ENCODE results near the gene UBN1.

DNA sequence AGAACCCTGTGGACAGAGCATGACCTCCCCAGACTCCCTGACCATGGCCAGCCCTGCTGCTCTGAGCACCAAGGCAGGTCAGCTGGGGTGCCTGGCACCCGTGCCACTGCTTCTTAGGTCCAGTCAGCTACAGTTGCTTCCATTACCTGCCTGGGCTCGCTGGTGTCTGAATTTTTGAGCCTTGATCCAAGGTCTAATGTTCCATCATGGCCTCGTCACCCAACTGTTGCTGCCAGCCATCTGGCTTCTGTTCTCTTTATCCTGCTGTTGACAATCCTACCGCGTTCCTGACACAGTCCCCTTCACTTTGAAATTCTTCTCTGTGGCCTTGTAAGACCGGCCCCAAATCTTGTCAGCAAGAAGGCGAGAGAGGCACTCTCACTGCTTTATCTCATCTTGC, 16.9 kb upstream of the UBN1 start:
- TF ChIP-seq, protein P1, sequence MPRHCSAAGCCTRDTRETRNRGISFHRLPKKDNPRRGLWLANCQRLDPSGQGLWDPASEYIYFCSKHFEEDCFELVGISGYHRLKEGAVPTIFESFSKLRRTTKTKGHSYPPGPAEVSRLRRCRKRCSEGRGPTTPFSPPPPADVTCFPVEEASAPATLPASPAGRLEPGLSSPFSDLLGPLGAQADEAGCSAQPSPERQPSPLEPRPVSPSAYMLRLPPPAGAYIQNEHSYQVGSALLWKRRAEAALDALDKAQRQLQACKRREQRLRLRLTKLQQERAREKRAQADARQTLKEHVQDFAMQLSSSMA (CRISPR knock-in tag; IDR thresholded peaks at IDR 0.05) = no peak
- no peak for TF ChIP-seq SOX6 (IDR thresholded peaks at IDR 0.05)
- TF ChIP-seq SOX6 (CRISPR knock-in tag; IDR thresholded peaks at IDR 0.05) = no peak
- TF ChIP-seq, protein P2, sequence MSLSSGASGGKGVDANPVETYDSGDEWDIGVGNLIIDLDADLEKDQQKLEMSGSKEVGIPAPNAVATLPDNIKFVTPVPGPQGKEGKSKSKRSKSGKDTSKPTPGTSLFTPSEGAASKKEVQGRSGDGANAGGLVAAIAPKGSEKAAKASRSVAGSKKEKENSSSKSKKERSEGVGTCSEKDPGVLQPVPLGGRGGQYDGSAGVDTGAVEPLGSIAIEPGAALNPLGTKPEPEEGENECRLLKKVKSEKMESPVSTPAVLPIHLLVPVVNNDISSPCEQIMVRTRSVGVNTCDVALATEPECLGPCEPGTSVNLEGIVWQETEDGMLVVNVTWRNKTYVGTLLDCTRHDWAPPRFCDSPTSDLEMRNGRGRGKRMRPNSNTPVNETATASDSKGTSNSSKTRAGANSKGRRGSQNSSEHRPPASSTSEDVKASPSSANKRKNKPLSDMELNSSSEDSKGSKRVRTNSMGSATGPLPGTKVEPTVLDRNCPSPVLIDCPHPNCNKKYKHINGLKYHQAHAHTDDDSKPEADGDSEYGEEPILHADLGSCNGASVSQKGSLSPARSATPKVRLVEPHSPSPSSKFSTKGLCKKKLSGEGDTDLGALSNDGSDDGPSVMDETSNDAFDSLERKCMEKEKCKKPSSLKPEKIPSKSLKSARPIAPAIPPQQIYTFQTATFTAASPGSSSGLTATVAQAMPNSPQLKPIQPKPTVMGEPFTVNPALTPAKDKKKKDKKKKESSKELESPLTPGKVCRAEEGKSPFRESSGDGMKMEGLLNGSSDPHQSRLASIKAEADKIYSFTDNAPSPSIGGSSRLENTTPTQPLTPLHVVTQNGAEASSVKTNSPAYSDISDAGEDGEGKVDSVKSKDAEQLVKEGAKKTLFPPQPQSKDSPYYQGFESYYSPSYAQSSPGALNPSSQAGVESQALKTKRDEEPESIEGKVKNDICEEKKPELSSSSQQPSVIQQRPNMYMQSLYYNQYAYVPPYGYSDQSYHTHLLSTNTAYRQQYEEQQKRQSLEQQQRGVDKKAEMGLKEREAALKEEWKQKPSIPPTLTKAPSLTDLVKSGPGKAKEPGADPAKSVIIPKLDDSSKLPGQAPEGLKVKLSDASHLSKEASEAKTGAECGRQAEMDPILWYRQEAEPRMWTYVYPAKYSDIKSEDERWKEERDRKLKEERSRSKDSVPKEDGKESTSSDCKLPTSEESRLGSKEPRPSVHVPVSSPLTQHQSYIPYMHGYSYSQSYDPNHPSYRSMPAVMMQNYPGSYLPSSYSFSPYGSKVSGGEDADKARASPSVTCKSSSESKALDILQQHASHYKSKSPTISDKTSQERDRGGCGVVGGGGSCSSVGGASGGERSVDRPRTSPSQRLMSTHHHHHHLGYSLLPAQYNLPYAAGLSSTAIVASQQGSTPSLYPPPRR (CRISPR knock-in tag; IDR thresholded peaks at IDR 0.05; ENCODE audit: borderline replicate concordance) = no peak
- no peak for TF ChIP-seq ZNF746 (CRISPR knock-in tag; IDR thresholded peaks at IDR 0.05)
- TF ChIP-seq ASH2L (IDR thresholded peaks at IDR 0.05; ENCODE audit: insufficient read length, low read depth, low read length) = no peak
- no peak for TF ChIP-seq GABPB1 (CRISPR knock-in tag; IDR thresholded peaks at IDR 0.05)
- no peak for TF ChIP-seq IRF2 (CRISPR knock-in tag; IDR thresholded peaks at IDR 0.05)
- no peak for TF ChIP-seq RBM39 (IDR thresholded peaks at IDR 0.05; ENCODE audit: low read depth, low read length, poor library complexity, severe bottlenecking)
- no peak for TF ChIP-seq POLR2AphosphoS5 (IDR thresholded peaks at IDR 0.05; ENCODE audit: low read depth, low read length)
- no peak for TF ChIP-seq HDAC2 (CRISPR knock-in tag; IDR thresholded peaks at IDR 0.05)
- TF ChIP-seq, protein P3, sequence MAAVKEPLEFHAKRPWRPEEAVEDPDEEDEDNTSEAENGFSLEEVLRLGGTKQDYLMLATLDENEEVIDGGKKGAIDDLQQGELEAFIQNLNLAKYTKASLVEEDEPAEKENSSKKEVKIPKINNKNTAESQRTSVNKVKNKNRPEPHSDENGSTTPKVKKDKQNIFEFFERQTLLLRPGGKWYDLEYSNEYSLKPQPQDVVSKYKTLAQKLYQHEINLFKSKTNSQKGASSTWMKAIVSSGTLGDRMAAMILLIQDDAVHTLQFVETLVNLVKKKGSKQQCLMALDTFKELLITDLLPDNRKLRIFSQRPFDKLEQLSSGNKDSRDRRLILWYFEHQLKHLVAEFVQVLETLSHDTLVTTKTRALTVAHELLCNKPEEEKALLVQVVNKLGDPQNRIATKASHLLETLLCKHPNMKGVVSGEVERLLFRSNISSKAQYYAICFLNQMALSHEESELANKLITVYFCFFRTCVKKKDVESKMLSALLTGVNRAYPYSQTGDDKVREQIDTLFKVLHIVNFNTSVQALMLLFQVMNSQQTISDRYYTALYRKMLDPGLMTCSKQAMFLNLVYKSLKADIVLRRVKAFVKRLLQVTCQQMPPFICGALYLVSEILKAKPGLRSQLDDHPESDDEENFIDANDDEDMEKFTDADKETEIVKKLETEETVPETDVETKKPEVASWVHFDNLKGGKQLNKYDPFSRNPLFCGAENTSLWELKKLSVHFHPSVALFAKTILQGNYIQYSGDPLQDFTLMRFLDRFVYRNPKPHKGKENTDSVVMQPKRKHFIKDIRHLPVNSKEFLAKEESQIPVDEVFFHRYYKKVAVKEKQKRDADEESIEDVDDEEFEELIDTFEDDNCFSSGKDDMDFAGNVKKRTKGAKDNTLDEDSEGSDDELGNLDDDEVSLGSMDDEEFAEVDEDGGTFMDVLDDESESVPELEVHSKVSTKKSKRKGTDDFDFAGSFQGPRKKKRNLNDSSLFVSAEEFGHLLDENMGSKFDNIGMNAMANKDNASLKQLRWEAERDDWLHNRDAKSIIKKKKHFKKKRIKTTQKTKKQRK (IDR thresholded peaks at IDR 0.05; ENCODE audit: low read length) = no peak
- TF ChIP-seq, protein P4, sequence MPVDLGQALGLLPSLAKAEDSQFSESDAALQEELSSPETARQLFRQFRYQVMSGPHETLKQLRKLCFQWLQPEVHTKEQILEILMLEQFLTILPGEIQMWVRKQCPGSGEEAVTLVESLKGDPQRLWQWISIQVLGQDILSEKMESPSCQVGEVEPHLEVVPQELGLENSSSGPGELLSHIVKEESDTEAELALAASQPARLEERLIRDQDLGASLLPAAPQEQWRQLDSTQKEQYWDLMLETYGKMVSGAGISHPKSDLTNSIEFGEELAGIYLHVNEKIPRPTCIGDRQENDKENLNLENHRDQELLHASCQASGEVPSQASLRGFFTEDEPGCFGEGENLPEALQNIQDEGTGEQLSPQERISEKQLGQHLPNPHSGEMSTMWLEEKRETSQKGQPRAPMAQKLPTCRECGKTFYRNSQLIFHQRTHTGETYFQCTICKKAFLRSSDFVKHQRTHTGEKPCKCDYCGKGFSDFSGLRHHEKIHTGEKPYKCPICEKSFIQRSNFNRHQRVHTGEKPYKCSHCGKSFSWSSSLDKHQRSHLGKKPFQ (CRISPR knock-in tag; IDR thresholded peaks at IDR 0.05; ENCODE audit: insufficient replicate concordance) = no peak

All from HepG2 (cell line).